ENCODE measurements around the gene FLYWCH2. TPM values are rescaled to one million over a fixed set of nuclear protein-coding genes. Genes with fewer than 3 reads are reported as not detected.

The FLYWCH2 gene
- total and polyA plus RNA-seq, 2 of the 13 experiments (the other 11 are each of a cell fraction or from before 2014, with no cell fraction given), result 16.9 to 19.8 TPM

DNA sequence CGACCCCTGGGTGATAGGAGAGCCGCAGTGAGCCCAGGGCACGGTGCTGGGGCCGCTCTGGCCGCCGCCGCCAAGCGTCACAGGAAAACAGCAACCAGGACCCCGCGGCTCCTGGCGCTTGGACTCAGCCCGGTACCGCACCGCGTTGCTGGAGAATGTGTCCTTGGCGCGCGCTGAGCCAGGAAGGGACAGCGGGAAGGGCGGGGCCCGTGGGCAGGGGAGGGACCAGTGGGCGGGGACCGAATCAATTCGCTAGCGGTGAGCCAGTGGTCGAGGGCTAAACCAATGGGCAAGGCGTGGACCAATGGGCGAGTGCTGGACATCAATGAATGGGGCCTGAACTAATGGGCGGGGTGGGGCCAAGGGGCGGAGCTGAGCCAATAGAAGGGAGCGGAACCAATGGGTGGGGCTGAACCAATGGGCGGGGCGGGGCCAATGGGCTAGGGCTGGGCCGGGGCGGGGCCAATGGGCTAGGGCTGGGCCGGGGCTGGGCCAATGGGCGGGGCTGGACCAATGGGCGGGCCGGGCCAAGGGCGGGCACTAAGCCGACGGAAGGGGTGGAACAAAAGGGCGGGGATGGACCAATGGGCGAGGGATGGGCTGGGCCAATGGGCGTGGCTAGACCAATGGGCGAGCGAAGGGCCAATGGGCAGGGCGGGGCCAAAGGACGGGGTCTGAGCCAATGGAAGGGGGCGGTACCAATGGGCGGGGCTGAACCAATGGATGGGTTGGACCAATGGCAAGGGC, 22.4 kb downstream of the FLYWCH2 start (continued):
- TF ChIP-seq, protein P1, sequence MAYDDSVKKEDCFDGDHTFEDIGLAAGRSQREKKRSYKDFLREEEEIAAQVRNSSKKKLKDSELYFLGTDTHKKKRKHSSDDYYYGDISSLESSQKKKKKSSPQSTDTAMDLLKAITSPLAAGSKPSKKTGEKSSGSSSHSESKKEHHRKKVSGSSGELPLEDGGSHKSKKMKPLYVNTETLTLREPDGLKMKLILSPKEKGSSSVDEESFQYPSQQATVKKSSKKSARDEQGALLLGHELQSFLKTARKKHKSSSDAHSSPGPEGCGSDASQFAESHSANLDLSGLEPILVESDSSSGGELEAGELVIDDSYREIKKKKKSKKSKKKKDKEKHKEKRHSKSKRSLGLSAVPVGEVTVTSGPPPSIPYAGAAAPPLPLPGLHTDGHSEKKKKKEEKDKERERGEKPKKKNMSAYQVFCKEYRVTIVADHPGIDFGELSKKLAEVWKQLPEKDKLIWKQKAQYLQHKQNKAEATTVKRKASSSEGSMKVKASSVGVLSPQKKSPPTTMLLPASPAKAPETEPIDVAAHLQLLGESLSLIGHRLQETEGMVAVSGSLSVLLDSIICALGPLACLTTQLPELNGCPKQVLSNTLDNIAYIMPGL (CRISPR knock-in tag; IDR thresholded peaks at IDR 0.05; ENCODE audit: borderline replicate concordance in 1 of 2, low read depth in 1 of 2), result peak; percentile 72 to 78
- 0 out of 2 replicates have a peak, but pooled peaks have one; percentile 62 for TF ChIP-seq ZNF329 (CRISPR knock-in tag; IDR thresholded peaks at IDR 0.05; ENCODE audit: low read depth)
- TF ChIP-seq TSC22D2 (CRISPR knock-in tag; IDR thresholded peaks at IDR 0.05; ENCODE audit: borderline replicate concordance), result peak; percentile 79; the same call in 1 of the 2 replicates
- TF ChIP-seq ZSCAN29 (CRISPR knock-in tag; conservative IDR thresholded peaks at IDR 0.05), result 0 out of 2 replicates have a peak, but pooled peaks have one; percentile 30
- TF ChIP-seq NCOA1 (CRISPR knock-in tag; IDR thresholded peaks at IDR 0.05), result 0 out of 2 replicates have a peak, but pooled peaks have one; percentile 60
- TF ChIP-seq ZNF451 (CRISPR knock-in tag; IDR thresholded peaks at IDR 0.05), result no peak; the same call in 1 of the 2 replicates
- TF ChIP-seq PBX2 (CRISPR knock-in tag; IDR thresholded peaks at IDR 0.05), result no peak
- peak; percentile 21; the same call in 1 of the 2 replicates for TF ChIP-seq ZNF652 (CRISPR knock-in tag; IDR thresholded peaks at IDR 0.05; ENCODE audit: borderline replicate concordance, low read depth)
- TF ChIP-seq REXO4 (CRISPR knock-in tag; IDR thresholded peaks at IDR 0.05; ENCODE audit: borderline replicate concordance), result no peak
- no peak for TF ChIP-seq MTF1 (CRISPR knock-in tag; IDR thresholded peaks at IDR 0.05)
- TF ChIP-seq ZNF782 (CRISPR knock-in tag; IDR thresholded peaks at IDR 0.05; ENCODE audit: borderline replicate concordance), result peak; percentile 76; the same call in 1 of the 2 replicates
- peak; percentile 76 for TF ChIP-seq ISL2 (CRISPR knock-in tag; IDR thresholded peaks at IDR 0.05)
- no peak for TF ChIP-seq ZNF468 (CRISPR knock-in tag; IDR thresholded peaks at IDR 0.05)
- no peak for TF ChIP-seq XRCC5 (optimal IDR thresholded peaks at IDR 0.05; ENCODE audit: low read length)
- TF ChIP-seq ZBTB42 (CRISPR knock-in tag; IDR thresholded peaks at IDR 0.05), result no peak
- peak; percentile 72; the same call in 1 of the 2 replicates for TF ChIP-seq ZNF670 (CRISPR knock-in tag; IDR thresholded peaks at IDR 0.05; ENCODE audit: borderline replicate concordance)
- TF ChIP-seq PHF21A (CRISPR knock-in tag; IDR thresholded peaks at IDR 0.05), result no peak
- TF ChIP-seq SP1 (IDR thresholded peaks at IDR 0.05), result peak; percentile 92
- TF ChIP-seq SP1 (CRISPR knock-in tag; IDR thresholded peaks at IDR 0.05), result peak; percentile 93
- peak; percentile 88 for TF ChIP-seq RBM39 (IDR thresholded peaks at IDR 0.05; ENCODE audit: low read depth, low read length, poor library complexity, severe bottlenecking)
- TF ChIP-seq, protein P2, sequence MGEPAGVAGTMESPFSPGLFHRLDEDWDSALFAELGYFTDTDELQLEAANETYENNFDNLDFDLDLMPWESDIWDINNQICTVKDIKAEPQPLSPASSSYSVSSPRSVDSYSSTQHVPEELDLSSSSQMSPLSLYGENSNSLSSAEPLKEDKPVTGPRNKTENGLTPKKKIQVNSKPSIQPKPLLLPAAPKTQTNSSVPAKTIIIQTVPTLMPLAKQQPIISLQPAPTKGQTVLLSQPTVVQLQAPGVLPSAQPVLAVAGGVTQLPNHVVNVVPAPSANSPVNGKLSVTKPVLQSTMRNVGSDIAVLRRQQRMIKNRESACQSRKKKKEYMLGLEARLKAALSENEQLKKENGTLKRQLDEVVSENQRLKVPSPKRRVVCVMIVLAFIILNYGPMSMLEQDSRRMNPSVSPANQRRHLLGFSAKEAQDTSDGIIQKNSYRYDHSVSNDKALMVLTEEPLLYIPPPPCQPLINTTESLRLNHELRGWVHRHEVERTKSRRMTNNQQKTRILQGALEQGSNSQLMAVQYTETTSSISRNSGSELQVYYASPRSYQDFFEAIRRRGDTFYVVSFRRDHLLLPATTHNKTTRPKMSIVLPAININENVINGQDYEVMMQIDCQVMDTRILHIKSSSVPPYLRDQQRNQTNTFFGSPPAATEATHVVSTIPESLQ (CRISPR knock-in tag; conservative IDR thresholded peaks at IDR 0.05), result no peak
- TF ChIP-seq ZNF724P (CRISPR knock-in tag; IDR thresholded peaks at IDR 0.05; ENCODE audit: borderline replicate concordance), result no peak
- TF ChIP-seq HOXA7 (CRISPR knock-in tag; IDR thresholded peaks at IDR 0.05), result no peak; the same call in 1 of the 2 replicates
- TF ChIP-seq BCL3 (CRISPR knock-in tag; IDR thresholded peaks at IDR 0.05), result 0 out of 2 replicates have a peak, but pooled peaks have one; percentile 39

Measured in HepG2 (cell line).